ENCODE data around the gene NUAK1. TPM values are rescaled to one million over a fixed set of nuclear protein-coding genes. Genes with fewer than 3 reads are reported as not detected.

The NUAK1 gene
- polyA plus RNA-seq, 1 experiment, result 8.3 TPM

- no peak for DNase-seq (ENCODE audit: low read depth, low spot score)
- no peak overlapping the region for H3K4me3 ChIP-seq (ENCODE audit: low read depth, low read length)
- CTCF ChIA-PET, result interaction anchor here (0.7 kb wide), 1 partner anchor 11 kb away, joined by 3 read pairs; no protein-coding TSS in a partner anchor
- H3K27ac ChIP-seq (ENCODE audit: low read depth, low read length), result no peak overlapping the region
- H3K9me3 ChIP-seq (ENCODE audit: control insufficient read depth, insufficient read depth, low read length), result no peaks in the 10 kb centered on the region; the same call in 1 of the 2 replicates
- H3K27me3 ChIP-seq (ENCODE audit: control insufficient read depth, insufficient read depth, low read length), result no peaks in the 10 kb centered on the region
- no peak for TF ChIP-seq CTCF (IDR thresholded peaks at IDR 0.05; ENCODE audit: low read depth, low read length)
- POLR2A ChIA-PET, result no interaction called here
These were observed 42.4 kb downstream of the NUAK1 start for GRCh38 chr12:106096376-106096775.

GRCh38 chr12:106094304-106094703 is 44.5 kb downstream of the NUAK1 start:
- Histone ChIP-seq H3K9me3 (ENCODE audit: control insufficient read depth, insufficient read depth, low read length) (no peaks in the 10 kb centered on the region), H3K4me3 (ENCODE audit: low read depth, low read length) (no peak overlapping the region), H3K27ac (ENCODE audit: low read depth, low read length) (no peak overlapping the region), H3K27me3 (ENCODE audit: control insufficient read depth, insufficient read depth, low read length) (no peaks in the 10 kb centered on the region)
- ChIA-PET POLR2A (no interaction called here), CTCF (no interaction called here)
- no peak for TF ChIP-seq CTCF (IDR thresholded peaks at IDR 0.05; ENCODE audit: low read depth, low read length)
- DNase-seq (ENCODE audit: low read depth, low spot score), result no peak

- H3K9me3 ChIP-seq (ENCODE audit: control insufficient read depth, insufficient read depth, low read length), result no peaks in the 10 kb centered on the region
- ChIA-PET CTCF (no interaction called here), POLR2A (no interaction called here)
- TF ChIP-seq CTCF (IDR thresholded peaks at IDR 0.05; ENCODE audit: low read depth, low read length), result no peak
- H3K27ac ChIP-seq (ENCODE audit: low read depth, low read length), result no peak overlapping the region
- H3K27me3 ChIP-seq (ENCODE audit: control insufficient read depth, insufficient read depth, low read length), result no peaks in the 10 kb centered on the region
- DNase-seq (ENCODE audit: low read depth, low spot score), result no peak
- no peak overlapping the region for H3K4me3 ChIP-seq (ENCODE audit: low read depth, low read length)
These were observed 45.5 kb downstream of the NUAK1 start for GRCh38 chr12:106093246-106093645.

- Histone ChIP-seq H3K27me3 (ENCODE audit: control insufficient read depth, insufficient read depth, low read length) (no peaks in the 10 kb centered on the region), H3K4me3 (ENCODE audit: low read depth, low read length) (no peak overlapping the region), H3K9me3 (ENCODE audit: control insufficient read depth, insufficient read depth, low read length) (no peaks in the 10 kb centered on the region), H3K27ac (ENCODE audit: low read depth, low read length) (peak overlapping the region; percentile 71)
- ChIA-PET CTCF (interaction anchor here (1.5 kb wide), 1 partner anchor 45 kb away, joined by 6 read pairs; no protein-coding TSS in a partner anchor), POLR2A (interaction anchor here (0.9 to 1.4 kb wide), 3 partner anchors 11 to 48 kb away, joined by 4 to 5 read pairs (median 4); partner anchors contain the start of gene NUAK1)
- no peak for DNase-seq (ENCODE audit: low read depth, low spot score)
- TF ChIP-seq CTCF (IDR thresholded peaks at IDR 0.05; ENCODE audit: low read depth, low read length), result no peak
These were observed 47.3 kb downstream of the NUAK1 start for GRCh38 chr12:106091446-106091820.

GRCh38 chr12:106090591-106091445 is 47.9 kb downstream of the NUAK1 start:
- ChIA-PET POLR2A (interaction anchor here (0.9 to 1.4 kb wide), 3 partner anchors 11 to 48 kb away, joined by 4 to 5 read pairs (median 4); partner anchors contain the start of gene NUAK1), CTCF (interaction anchor here (1.1 to 1.5 kb wide), 2 partner anchors 39 to 45 kb away, joined by 3 to 6 read pairs; no protein-coding TSS in a partner anchor)
- H3K27ac ChIP-seq (ENCODE audit: low read depth, low read length), result peak overlapping the region; percentile 71
- H3K4me3 ChIP-seq (ENCODE audit: low read depth, low read length), result no peak overlapping the region
- no peaks in the 10 kb centered on the region for H3K27me3 ChIP-seq (ENCODE audit: control insufficient read depth, insufficient read depth, low read length)
- DNase-seq (ENCODE audit: low read depth, low spot score), result no peak
- no peaks in the 10 kb centered on the region for H3K9me3 ChIP-seq (ENCODE audit: control insufficient read depth, insufficient read depth, low read length)
- TF ChIP-seq CTCF (IDR thresholded peaks at IDR 0.05; ENCODE audit: low read depth, low read length), result no peak

All from AG04450 (cell line).